Body of pancreas (tissue), 4 donors: ENCODE data around the gene MSI2.

ENCODE experiments used
- POLR2A ChIP-seq, 3 donors: fragments of 450-650 bp; IDR thresholded peaks; one replicate each; pipeline ENCODE4 v1.6.1; 2016; ENCODE audit warnings: antibody characterized with exemption in 3 of 3, mild to moderate bottlenecking in 2 of 3
- TF ChIP-seq, protein P1 (sequence below), 7 experiments: fragments of 450-650 bp in 4 of 7; fragments of 200-600 bp in 3 of 7; sonication (generic) in 3 of 7; IDR thresholded peaks; one replicate each; pipeline ENCODE4 v1.5.1; 2016 to 2019; ENCODE audit warnings: antibody characterized with exemption in 7 of 7

DNA sequence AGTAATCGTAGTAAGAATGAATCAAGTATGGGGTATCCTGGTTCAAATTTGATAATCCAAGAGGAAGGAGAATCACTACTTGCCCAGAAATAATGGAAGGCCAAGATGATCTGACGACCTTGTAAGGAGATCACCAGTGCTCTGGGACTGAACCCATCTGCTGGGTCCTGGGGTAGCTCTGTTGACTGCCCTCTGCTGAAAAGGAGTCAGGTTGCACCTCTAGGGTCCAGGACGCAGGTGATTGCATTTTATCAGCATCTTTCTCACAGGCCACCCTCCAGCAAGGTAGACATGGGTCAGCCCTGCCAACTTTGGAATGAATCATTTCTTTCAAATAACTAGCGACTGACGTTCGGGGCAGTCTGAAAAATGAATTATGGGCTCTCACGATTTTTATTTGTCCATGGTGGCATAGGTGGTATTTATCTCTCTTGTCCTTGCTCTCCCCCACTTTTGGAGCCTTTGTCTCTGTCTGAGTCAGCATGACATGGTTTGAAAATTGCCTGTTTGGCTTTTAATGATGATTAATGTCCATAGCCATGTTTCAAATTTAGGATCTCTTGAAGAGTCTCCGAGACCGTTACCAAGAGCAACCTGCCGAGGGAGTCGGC lies 163.7 kb downstream of the MSI2 start:
- TF ChIP-seq, protein P1, sequence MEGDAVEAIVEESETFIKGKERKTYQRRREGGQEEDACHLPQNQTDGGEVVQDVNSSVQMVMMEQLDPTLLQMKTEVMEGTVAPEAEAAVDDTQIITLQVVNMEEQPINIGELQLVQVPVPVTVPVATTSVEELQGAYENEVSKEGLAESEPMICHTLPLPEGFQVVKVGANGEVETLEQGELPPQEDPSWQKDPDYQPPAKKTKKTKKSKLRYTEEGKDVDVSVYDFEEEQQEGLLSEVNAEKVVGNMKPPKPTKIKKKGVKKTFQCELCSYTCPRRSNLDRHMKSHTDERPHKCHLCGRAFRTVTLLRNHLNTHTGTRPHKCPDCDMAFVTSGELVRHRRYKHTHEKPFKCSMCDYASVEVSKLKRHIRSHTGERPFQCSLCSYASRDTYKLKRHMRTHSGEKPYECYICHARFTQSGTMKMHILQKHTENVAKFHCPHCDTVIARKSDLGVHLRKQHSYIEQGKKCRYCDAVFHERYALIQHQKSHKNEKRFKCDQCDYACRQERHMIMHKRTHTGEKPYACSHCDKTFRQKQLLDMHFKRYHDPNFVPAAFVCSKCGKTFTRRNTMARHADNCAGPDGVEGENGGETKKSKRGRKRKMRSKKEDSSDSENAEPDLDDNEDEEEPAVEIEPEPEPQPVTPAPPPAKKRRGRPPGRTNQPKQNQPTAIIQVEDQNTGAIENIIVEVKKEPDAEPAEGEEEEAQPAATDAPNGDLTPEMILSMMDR (IDR thresholded peaks at IDR 0.05) = no peak
- no peak for TF ChIP-seq POLR2A (IDR thresholded peaks at IDR 0.05)
